Loucy (cell line): ENCODE results near the gene SLAIN2.

Experiments
- CTCF ChIP-seq: fragments of 200-600 bp; sonication (generic); conservative IDR thresholded peaks from 2 replicates; pipeline ENCODE4 v1.5.1; 2014; ENCODE audit warnings: mild to moderate bottlenecking, antibody characterized with exemption, low read length
- EZH2phosphoT487 ChIP-seq: fragments of 200-600 bp; IDR thresholded peaks from 2 replicates; pipeline ENCODE4 v1.6.1; 2018; ENCODE audit warnings: antibody characterized with exemption, mild to moderate bottlenecking, moderate library complexity, borderline replicate concordance

GRCh38 chr4:48400416-48400815 is 59.1 kb downstream of the SLAIN2 start:
- TF ChIP-seq CTCF (no peak), EZH2phosphoT487 (no peak)
